Measurements from ENCODE around the gene RCSD1. TPM values are rescaled to one million over a fixed set of nuclear protein-coding genes. Genes with fewer than 3 reads are reported as not detected.

RCSD1 gene
- polyA plus RNA-seq, 10 donors: 24.1 to 56.9 (median 47.2) TPM

DNA sequence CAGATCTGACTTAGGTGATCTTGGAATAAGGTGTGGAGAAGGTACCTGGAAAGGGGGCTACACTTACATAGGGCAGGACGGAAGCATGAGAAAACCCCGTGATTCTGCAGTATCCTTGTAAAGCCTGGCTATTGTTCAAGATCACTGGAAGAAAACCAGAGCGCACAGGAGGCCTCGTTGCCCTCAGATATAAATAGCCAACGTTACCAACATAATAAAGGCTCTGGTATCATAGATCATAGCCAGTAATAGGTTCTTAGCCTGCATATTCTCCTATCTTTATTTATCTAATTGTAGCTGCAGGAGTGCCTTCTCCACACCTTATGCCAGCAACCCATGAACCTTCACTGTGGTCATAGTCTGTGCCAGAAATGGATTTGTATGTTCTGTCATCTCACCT, 55.8 kb downstream of the RCSD1 start:
- no peak for DNase-seq

DNA sequence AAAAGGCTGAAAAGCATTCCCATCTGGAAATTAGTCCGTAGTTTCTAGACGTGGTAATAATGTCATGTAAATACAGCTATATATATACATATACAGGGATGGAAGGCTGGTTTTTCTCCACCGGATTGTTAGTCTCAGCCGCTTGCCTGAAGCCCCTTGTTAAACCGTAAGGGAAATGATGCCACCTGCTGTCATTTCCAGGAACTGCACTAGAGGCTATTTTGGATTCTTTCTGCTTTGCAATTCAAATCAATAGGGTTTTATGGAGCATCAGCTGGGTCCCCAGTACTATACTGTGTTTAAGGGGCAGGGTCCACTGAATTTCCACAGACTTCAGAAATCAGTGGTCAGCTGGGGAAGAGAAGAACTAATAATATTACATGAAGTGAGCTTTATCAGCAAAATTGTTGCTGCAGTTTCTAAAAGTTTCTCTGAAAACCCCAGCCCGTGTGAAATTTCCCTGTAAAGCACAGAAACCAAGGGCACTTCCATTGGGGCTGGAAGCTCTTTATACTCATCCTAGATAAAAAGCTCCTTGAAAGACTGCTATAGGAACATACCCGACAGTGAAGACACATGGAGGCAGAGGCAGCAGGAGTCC, 58.0 kb downstream of the RCSD1 start:
- peak; percentile 80 to 90 (median 87) for DNase-seq

DNA sequence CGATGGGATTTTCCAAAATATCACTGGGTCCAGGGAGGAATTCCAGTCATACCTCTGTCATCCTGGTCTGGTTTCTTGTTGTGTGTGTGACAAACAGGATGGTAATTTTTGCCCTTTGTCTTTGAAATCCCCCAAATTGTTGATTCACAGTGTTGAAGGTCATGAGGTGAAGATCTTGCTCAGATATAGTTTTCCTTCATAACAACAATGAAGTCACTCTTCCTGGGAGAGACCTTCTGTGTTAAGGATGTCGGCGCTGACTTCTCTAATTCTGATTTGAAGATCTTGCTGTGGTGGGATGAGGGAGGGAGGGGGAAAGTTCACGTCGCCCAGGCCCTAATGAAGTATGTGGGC, 59.5 kb downstream of the RCSD1 start:
- no peak for DNase-seq

DNA sequence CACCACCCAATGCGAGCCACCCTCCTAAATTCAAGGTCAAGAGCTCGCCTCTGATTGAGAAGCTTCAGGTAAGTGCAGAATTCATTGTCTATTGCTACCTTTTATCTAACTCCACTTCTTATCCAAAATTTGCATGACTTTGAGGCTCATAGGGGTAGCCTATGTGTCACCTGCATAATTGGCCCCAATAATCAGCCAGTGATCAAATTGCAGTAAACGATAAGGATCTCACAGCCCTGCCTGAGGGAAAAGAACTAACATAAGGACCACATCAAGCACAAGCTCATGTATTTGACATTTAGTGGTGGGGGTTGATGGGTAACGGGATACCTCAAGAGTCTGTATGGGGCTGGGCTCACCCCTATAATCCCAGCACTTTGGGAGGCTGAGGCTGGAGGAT, 60.0 kb downstream of the RCSD1 start:
- DNase-seq: no peak

DNA sequence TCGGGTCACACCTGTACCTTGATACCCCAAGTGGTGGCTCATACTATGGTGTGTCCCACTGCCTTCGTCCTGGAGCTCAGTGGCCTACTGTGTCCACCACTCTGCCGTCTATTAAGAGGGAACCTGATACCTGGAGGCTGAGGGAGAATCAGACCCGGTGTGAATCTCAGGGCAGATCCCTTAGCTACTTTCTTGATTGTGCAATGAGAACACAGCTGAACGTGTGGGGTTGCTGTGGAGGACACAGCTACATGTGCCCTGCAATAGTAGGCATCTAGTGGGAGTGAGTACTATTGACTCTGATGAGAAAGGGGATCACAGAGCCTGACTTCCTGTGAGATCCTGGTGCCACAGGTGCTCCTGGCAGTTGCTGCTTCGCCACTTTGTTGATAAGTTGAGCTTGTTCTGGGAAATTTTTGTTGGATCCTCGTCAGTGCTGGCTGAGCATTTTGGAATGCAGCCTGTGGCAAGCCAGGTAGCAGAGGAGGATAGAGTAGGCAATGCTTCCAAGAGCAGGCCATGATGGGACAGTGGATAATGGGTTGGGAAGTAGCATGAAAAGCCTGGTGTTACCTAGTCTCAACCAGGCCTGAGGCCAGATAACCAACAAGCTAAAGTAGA, 63.5 kb downstream of the RCSD1 start:
- no peak for DNase-seq

DNA sequence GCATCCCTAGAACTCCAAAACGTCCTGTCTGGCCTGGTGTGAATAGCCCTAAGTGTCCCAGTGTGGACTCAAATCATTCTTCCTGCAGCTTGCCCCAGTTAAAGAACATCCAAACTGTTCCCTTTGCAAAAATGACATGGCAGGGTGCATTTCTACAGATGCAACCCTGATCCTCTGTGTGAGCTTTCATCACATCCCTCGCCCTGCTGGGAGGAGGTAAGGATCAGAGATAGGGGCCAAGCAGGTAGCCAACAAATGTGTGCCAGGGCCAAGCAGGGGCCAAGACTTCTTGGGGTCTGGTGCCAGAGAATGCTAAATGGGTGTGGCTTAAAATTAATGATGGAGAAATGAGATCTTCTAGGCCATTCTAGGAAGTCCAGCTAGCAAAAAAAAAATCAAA, 64.7 kb downstream of the RCSD1 start:
- DNase-seq: no peak

DNA sequence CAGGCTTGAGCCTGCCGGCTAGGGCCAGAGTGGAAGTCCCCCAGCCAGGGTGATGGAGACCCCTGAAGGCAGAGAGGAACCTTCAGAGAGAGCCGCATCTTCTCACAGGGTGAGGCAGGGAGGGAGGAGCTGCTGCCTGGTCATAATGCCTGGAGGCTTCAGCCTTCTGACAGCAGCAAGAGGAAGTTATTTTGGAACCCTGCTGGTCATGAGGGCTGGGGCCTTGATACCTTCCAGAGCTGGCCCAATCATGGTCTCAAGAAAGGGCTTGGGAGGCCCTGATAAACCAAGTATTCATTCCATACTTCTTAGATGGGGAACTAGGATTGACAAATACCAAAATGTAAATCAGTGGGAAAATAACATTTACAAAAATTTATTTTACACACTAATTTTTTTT, 65.1 kb downstream of the RCSD1 start:
- no peak for DNase-seq

DNA sequence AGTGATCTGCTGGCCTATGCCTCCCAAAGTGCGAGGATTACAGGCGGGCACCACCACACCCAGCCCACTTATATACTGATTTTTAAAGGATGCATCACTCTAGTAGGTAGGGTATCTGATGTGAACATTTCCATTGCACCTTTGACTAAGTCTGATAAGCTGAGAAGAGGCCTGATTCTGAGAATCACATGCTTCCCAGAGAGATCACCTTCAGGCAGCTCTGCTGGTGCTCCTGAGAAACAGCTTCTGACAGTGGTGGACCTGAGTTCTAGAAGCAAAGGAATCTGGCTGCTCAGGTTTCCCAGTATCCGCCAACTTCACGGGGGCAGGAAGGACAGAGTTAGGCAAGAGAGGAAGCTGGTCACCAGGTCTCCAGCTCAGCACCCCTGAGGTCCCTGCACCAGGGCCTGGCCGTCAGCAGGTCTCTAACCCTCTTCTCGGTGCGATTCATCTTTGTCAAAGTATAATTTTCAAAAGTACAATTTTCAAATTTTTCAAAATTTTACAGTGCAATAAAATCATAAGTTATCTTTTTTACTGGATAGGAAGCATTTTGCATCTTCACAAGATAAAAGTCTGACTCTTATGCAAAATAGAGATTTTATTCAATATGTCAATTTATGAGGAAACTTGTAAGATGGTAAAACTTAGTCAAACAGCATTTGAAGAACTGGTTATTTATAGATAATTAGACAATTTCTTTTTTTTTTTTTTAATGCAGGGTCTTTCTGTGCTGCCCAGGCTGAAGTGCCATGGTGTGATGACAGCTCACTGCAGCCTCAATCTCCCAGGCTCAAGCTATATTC, 65.9 kb downstream of the RCSD1 start:
- no peak for DNase-seq

DNA sequence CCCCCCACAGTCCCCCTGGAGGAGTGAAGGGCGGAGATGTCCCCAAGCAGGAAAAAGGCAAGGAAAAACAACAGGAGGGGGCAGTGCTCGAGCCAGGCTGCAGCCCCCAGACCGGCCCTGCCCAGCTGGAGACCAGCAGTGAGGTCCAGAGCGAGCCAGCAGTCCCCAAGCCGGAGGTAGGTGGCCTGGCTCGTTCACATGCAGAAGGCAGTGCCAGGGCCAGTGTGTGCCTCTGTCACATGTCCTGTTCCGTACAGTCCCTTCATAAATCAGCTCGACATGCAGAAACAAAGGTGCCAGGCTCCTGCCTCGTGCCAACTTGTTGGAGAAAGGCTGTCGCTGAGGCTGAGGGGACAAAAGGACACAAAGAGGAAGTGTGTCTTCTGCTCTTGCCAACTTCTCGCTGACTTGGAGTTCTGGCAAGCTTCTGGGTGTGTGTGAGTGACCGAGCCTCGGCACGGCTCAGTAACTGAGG, 67.7 kb downstream of the RCSD1 start:
- DNase-seq: peak in 1 of 3 donors; percentile 22

DNA sequence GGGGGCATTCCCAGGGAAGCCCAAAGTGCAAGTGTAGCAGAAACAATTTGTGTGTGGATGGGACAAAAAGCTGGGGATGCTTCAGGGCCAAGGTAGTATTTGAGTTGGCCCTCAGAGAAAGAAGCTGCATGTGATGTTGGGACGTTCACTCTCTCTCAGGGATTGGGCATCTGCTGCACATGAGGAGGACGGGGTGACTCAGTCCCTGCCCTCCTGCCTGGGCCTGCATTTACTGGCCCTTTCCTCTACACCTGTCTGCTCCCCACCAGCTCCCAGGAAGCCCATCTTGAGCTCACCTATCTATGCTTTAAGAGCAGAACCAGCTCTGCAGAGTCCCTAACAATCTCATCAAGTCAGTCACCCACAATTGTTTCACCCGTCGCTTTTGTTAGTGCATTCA, 68.3 kb downstream of the RCSD1 start:
- no peak for DNase-seq

DNA sequence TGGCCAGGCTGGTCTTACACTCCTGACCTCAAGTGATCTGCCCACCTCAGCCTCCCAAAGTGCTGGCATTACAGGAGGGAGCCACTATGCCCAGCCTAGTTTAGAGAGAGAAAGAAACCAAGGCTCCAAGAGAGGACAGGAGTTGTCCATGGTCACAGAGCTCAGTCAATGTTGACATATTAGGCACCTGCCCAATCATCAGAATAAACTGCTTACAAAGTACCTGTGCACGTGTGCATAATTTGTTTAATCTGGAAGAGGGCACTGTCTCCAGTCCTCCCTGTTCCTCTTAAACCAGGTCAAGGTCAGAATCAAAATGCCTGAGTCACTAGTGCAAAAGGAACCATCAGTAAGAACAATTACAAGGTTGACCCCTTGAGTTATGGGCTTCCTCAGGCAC, 71.5 kb downstream of the RCSD1 start:
- no peak for DNase-seq

DNA sequence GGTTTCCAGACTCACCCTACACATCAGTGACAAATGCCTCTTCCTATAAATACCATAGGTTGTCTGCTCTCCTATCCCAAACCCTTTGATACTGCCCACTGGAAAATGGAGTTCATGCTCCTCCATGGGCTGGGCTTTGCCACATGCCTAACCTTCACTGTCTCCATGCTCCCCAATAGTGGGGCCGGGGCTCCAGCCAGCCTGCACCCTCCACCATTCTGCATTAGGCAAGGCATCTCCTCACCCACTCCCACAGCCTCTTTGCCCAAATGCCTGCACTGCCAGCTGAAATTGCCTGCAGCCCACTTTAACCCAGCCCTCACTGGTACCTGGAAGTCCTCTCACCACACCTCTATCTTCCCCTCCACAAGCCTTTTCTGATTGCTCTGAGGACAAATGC, 73.5 kb downstream of the RCSD1 start:
- DNase-seq: no peak

DNA sequence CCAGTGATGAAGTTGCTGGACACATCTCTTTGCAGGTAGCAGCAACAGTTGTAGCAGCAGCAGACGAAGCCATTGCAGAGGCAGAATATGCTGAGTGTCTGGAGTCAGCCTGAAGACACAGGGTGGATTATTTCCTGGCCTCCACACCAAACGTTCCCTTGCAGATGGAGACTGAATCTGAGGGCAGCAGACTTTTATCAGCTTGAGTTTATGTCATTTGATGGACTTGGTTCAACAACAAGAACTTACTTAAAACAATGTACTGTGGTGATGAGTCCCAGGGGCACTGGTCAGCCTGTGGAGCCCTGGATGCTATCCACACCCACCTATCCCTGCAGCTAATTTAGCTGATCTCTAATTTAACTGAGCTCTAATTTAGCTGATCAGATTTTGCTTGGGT, 74.7 kb downstream of the RCSD1 start:
- DNase-seq: no peak

DNA sequence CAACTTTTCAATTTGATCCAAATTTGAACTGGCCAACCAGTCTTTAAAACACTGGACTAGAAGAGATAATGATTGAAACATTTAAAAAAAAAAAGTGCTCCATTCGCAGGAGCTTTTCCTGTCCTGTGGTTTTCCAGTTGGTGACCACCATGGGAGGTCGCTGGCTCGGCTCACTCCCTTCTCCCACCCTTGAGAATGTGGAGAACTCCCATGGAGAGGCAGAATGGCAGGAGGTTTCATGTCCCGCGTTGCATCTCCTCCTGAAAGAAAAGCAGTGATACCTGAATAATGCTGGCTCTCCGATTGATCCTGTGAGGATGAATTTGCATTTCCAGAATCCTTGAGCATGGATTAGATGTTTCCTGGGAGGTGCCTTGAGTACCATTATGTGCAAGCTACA, 75.2 kb downstream of the RCSD1 start:
- DNase-seq: no peak

DNA sequence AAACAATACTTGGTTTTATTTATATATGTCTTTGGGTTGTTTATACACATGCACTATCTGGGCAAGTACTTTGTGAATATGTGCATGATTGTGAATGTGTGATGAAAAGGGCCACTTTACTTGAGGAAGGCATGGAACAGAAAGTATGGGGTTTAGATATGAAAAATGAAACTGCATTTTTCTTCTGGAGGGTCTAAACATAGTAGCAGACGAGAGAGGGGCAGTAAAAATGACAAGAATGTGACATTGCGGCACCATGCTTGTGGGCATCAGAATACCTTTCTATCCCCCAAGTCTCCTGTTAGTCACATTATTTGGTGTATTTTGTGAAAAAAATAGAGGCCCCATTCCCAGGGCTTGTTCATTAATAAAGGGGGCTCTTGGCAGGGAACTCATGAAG, 76.3 kb downstream of the RCSD1 start:
- no peak for DNase-seq

DNA sequence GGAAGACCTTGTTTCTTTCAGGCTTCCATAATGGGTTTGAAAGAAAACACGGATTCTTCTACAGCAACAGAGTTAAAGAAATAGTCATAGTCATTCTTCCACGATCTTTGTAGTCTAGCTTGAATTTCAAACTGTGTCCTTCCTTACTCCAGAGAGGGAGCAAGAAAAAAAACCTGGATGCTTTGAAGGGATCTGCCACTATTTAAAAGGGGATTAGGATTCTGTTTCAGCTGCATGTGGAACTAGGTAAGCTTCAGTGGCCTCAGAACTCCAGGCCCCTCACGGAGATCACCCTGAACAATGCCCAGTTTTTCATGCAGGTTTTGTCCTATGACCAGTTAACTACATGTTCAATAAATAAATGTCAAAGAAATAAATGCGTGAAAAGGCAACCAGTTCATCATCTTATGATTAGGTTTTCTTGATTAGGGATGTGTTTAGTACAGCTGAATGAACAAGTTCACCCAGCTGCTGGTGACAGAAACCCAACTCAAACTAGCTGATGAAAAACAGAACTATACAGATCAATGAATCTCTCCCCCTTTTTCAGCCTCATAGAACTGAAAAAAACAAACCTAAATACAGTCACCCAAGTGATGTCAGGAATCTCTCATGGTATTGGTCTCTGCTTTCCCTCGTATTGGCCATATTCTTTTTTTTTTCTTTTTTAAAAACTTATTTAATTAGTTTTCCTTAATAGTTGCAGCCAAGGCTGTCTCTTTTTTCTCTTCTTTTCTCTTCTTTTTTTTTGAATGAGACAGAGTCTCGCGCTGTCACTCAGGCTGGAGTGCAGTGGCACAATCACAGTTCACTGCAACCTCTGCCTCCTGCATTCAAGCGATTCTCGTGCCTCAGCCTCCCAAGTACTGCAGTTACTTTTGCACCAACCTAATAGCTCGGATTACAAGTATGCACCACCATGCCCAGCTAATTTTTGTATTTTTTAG, 77.2 kb downstream of the RCSD1 start:
- no peak for DNase-seq

DNA sequence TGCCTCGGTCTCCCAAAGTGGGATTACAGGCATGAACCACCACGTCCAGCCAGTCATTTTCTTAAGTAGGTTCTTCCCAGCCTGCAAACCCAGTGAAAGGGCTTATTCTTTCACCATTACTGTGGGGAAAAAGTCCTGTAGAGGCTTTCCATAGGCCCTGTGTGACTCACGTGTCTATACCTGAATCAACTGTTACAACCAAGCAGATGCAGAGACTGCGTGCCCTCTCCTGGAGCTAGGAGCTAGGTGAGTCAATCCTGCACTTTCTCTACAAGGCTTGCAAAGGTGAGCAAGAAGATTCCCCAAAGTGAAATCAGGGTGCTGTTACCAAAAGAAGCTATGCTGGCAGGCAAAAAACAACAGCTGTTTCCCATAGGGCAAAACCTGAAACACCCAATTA, 77.9 kb downstream of the RCSD1 start:
- DNase-seq: no peak

DNA sequence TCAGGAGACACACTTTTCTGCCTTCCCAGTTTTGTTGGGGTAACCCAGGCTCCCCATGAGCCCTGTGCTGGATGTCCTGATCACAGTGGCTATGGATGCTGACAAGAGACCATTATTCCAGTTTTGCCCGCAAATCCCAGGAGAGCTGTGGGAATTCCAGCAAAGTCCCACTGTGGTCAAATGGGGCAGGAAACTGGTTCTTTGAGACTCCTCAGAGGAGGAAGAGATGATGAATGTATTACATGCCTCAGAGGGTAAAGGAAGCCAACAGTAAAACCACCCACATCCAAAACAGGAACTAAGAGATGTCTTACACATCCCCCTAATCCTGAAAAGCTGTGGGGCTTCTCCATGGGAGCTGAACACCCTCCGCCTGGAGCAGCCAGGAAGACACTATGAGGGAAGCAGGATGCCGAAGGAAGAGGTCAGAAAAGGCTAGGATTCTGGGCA, 78.9 kb downstream of the RCSD1 start:
- no peak for DNase-seq

DNA sequence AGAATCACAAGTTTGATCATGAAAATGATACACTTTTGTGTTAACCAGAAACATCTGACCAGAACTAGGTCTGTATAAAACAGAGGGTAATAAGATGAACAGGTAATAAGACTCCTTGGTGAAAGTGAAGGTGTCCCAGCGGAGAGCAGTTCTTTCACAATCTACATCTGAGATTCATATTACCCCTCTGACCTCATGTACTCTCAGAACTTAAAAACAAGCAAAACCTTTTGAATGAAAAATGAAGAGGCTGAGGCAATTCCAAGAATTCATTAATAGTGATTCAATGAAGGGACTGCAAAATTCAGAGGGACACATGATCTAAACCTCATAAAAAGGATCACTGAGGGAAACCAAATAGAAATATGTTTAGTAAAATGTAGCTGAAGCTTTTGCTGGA, 80.8 kb downstream of the RCSD1 start:
- DNase-seq: no peak

DNA sequence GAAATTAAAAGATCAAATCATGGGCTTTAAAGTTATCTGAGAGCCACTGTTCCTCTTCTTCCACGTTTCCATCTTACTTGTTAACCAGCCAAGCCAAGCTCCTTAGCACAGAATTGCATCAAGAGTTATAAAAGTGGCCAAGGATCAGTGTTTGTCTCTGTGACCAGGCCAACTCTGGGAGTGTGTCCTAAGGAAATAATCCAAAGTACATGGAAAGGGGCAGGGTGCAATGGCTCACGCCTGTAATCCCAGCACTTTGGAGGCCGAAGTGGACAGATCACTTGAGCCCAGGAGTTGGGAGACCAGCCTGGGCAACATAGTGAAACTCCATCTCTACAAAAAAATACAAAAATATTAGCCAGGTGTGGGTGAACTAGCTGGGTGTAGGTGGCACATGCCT, 81.8 kb downstream of the RCSD1 start:
- no peak for DNase-seq

DNA sequence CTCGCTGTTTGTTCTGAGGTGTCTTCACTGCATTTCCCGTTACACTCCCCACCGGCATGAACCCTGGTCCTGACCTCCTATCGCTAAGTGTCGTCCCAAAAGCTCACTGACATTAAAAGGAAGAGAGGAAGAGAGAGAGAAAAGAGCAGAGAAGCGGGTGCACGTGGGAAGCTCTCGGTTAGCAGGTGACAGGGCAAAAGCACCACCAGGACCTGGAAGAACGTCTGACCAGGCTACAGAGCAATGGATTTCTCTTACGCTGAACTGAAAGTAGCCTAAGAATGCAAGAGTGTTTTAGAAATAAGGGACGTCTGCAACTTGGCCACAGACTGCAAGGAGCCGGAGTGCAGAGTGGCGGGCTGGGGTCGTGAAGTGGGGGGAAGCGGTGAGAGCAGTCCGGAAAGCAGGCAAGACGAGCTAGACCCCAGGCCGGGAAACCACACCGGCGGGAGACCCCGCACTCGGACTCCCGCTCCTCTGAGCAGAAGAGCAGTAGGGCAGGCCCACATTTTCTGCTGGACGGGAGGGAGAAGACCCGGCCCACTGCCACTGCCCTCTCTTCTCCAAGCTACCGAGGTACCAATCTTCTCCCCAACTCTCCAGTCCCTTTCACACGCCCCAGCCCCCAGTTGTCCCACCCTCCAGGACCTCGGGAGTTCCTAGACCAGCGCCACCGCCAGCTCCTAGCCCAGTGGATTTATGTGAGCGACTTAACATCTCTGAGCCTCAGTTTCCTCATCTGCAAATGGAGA, 83.5 kb downstream of the RCSD1 start:
- DNase-seq: peak in 2 of 3 donors; percentile 33 to 76
